ENCODE measurements around the gene WWC2.

The WWC2 gene

DNA sequence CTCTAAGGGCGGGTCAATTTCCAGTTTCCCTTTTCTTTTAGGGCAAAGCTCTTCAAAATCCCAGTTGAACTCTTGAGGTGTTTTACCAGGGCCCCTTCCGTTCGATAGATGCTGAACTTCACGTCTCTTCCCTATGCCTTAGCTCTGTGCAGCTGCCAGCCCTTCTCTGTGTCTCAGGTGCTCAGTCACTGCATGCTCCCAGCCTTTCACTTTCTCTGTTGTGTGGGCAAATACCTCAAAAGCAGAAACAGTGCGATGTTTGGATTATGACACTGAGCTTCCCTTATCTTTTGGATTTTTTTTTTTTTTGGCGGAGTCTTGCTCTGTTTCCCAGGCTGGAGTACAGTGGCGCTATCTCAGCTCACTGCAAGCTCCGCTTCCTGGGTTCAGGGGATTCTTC, 112.5 kb downstream of the WWC2 start:
- no peak for DNase-seq

GRCh38 chr4:183213996-183214395, 114.9 kb downstream of the WWC2 start:
- no peak for DNase-seq

DNA sequence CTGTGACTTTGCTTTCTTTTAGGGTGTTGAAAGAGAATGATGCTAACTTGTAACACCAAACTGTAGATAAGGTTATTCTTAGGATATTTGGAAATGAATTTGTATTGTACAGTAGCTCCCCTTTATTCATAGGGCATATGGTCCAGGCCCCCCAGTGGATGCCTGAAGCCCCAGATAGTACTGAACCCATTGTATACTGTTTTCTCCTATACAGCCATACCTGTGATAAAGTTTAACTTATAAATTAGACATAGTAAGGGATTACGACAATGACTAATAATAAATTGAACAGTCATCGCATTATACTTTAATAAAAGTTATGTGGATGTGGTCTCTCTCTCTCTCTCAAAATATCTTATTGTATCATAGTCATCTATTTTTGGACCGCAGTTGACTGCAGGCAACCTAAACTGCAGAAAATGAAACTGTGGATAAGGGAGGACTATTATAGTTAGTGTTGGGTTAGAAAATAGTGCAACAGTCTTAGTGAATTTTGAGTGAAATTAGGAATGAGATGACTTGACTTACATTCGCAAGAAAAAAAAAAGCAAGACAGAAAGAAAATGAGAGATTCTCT, 115.9 kb downstream of the WWC2 start:
- DNase-seq: no peak

GRCh38 chr4:183220236-183220635, 121.2 kb downstream of the WWC2 start:
- DNase-seq: no peak

- DNase-seq: no peak
These were observed 124.0 kb downstream of the WWC2 start for GRCh38 chr4:183223053-183223452.

GRCh38 chr4:183229397-183229796, 130.3 kb downstream of the WWC2 start:
- no peak for DNase-seq

DNA sequence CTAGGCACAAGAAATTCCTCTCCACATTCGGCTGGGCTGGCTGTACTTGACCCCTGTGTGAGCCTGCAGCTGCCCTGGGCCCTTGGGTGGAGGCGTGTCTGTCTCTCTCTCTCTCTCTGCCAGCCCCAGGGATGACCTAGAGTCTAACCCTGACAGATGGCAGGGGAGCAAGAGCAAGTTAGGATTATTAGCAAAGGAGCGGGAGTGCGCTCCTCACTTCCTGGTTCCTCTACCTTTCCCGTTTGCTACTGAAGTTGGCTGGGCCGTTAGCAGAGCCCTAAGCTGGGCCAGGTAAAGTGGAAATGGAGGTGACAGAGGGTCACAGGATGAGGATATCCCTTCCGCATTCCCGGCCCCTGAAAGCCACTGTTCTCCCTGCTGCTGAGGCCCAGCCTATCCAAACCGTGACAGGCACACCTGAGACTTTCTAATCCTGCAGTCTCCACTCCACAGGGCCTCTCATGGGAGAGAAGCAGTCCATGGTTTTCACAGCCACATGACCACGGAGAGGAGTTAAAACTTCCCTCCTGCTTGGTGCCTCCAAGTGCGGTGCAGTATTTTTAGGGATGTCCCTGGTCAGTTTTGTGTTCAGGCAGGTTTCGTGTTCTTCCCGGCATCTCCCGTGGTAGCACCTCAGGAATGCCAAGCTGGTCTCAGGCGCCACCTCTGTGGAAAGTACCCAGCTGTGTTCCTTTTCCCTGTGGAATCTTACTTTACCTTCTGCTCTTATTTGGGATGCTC, 141.7 kb downstream of the WWC2 start:
- DNase-seq: no peak

DNA sequence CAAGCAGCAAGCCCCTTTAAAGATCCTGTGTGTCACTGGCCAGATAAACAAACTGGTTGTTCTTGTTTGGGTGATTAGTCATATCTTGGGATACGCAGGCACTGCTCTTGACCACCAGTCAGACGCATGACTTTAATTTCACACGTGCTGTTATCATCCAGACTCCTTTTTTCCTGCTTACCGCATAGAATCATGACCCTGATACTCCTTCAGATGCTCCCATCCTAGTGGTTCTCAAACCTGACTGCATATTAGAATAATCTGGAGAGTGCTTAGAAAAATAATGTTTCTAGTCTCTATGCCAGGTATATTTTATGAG, 142.2 kb downstream of the WWC2 start:
- DNase-seq: no peak

GRCh38 chr4:183241721-183242151, 142.7 kb downstream of the WWC2 start:
- no peak for DNase-seq

- peak; percentile 24 for DNase-seq
These were observed 143.2 kb downstream of the WWC2 start for GRCh38 chr4:183242291-183242690.

- DNase-seq: no peak
These were observed 145.0 kb downstream of the WWC2 start for GRCh38 chr4:183244019-183244418.

DNA sequence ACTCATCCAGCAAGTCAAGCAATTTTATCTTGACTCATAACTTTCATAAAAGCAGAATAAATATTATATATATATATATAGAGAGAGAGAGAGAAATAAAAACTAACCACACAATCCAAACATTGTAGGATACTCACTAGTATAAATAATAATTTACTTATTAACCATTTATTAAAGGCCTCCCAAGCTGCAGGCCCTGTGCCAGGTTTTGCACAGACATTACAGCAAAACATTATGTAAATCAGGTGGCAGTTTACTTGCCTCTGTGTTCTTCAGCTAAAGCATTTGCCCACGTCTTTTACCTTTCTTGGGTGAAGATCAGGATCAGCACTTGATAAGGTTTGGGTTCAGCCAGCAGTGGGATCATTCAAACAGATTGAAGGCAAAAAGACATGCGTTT, 145.4 kb downstream of the WWC2 start:
- DNase-seq: no peak

GRCh38 chr4:183248201-183248600, 149.1 kb downstream of the WWC2 start:
- no peak for DNase-seq

- DNase-seq: peak; percentile 50
These were observed 150.8 kb downstream of the WWC2 start for GRCh38 chr4:183249854-183250253.

DNA sequence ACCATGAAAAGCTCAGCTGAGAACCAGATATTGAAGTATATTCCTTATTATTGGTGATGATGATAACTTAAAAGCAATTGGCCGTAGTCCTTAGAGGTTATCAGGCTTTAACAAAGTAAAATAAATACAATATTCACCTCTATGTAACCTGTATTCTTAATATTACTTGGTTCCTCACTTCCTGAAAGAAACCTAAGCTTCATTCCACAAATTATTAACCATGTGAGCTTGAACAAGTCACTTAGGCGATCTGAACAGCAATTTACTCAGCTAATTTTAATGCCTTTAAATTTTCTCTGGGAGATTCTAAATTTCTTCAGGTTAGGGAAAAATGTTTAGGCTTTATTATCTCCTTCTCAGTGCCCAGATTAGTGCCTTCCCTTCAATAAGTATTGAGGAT, 151.8 kb downstream of the WWC2 start:
- DNase-seq: no peak

DNA sequence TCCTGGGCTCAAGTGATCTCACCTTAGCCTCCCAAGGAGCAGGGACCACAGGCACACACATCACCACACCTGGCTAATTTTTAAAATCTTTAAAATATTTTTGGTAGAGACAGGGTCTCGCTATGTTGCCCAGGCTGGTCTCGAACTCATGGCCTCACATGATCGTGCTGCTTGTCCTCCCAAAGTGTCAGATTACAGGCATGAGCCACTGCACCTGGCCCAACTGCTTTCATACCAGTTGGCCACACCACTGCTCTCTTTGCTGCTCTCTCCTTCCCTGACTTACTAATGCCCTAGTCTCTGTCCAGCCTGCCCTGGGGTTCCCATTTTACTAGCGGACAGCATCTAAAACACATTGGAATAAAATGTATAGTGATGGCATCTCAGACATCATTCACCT, 153.9 kb downstream of the WWC2 start:
- DNase-seq: no peak

GRCh38 chr4:183253451-183253850, 154.4 kb downstream of the WWC2 start:
- DNase-seq: no peak

DNA sequence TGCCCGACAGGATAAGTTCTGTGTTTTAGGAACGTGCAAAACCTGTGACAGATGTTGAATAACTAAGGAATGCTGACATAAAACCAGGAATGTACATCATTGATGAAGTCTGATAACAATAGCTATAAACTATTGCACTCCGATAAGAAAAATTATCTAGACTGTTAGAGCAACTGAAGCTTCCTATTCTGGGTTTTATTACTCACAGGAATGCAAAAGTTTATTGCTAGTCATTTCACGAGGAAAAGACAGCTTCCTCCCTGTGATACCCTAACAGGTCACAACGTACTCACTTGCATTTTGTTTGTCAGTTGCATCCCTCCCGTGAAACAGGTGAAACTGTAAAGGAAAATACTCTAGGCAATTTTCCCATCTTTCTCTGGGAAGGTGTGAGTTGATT, 155.1 kb downstream of the WWC2 start:
- no peak for DNase-seq

GRCh38 chr4:183255487-183255886, 156.4 kb downstream of the WWC2 start:
- no peak for DNase-seq

DNA sequence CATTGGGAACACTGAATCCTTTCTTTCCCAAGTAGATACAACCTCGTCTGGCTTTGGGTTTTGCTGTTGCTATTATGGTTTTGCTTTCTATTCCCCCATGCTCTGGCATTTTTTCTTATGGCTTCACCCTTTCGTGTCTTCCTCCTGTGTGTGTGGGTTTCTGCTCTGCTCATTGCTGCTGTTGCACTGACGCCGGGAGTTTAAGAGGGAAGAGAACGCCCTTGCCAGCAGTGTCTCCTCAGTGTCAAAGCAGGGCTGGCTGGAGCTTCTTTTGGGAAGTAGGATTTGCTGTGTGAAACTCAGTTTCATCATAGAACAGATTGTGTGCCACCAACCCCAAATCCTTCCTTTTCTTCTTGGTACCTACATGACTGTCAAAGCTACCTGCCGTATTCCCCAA, 157.3 kb downstream of the WWC2 start:
- no peak for DNase-seq

DNA sequence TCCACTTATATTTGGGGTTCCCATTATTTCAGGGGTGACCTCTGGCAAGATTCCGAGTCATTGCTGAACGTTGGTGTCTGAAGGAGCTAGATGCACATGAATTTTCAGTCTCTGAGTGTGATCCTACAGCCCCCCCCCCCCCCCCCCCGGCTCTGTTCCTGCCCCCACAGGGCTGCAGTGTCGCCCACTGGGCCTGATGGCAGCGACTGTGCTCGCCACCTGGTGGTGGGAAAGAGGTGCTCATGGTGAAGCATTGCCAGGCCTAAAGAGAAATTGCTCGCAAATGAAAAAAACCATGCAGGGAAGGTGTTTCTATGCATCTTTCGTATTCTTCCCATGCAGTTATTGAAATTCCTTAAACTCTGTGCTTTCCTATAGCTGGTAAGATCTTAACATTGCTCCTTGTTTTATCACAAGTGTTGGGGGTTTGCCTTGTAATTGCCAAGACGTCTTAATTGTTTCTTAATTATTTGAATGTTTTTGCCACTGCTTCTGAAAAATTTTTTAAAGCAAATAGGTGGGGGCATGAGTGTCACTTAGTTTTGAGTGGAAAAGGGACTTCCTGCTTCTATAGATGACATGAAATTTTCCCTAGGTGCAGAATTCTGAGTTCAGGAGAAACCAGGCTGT, 157.8 kb downstream of the WWC2 start:
- DNase-seq: peak; percentile 23

- no peak for DNase-seq
These were observed 158.8 kb downstream of the WWC2 start for GRCh38 chr4:183257808-183258207.

DNA sequence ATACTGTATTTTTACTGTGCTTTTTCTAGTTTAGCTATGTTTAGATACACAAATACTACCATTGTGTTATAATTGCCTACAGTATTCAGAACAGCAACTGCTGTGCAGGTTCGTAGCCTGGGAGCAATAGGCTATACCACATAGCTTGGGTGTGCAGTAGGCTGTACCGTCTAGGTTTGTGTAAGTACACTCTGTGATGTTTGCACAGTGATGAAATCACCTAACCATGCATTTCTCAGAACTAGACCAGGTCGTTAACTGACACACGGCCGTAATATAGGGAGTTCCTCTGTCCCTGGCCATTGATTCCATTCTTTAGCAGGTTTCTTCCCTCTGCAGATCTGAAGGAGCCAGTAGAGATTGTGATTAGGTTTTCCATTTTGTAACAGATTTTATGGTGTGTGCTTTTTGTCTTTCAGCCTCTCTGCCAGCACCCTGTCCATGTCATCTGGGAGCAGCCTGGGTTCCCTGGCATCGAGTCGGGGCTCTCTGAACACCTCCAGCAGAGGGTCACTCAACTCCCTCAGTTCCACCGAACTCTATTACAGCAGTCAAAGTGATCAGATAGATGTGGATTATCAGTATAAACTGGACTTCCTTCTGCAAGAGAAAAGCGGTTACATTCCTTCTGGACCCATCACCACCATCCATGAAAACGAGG, 161.6 kb downstream of the WWC2 start:
- DNase-seq: no peak

All from midbrain (tissue), 1 donor.